Mucosa of descending colon (tissue), 3 donors: ENCODE data around the gene PHF13. TPM values are rescaled to one million over a fixed set of nuclear protein-coding genes. Genes with fewer than 3 reads are reported as not detected.

Experiments used
- ATAC-seq: fragments of 200-7000 bp; cut with Tn5 transposase; one replicate; pipeline ENCODE4 v1.9.1; 2020; ENCODE audit warnings: mild to moderate bottlenecking, moderate library complexity
- DNase-seq, 3 donors: peaks; one replicate each; pipeline ENCODE4 v3.0.0-alpha.2; 2020
- H3K36me3 ChIP-seq: fragments of 200-600 bp; one replicate; pipeline ENCODE4 v1.8.0; 2021; ENCODE audit warnings: low read depth, mild to moderate bottlenecking
- H3K4me1 ChIP-seq: fragments of 200-600 bp; one replicate; pipeline ENCODE4 v1.8.0; 2021; ENCODE audit warnings: low read depth, mild to moderate bottlenecking
- H3K4me3 ChIP-seq: fragments of 200-600 bp; one replicate; pipeline ENCODE4 v1.8.0; 2021; ENCODE audit warnings: mild to moderate bottlenecking
- H3K9me3 ChIP-seq: fragments of 200-600 bp; one replicate; pipeline ENCODE4 v1.8.0; 2021; ENCODE audit warnings: mild to moderate bottlenecking
- CTCF ChIP-seq: fragments of 200-600 bp; IDR thresholded peaks from one replicate; pipeline ENCODE4 v1.8.0; 2022; ENCODE audit warnings: antibody characterized with exemption, mild to moderate bottlenecking
- intact Hi-C, 2 donors: fragments of 100-400 bp; cut with DNase I in 1 of 2; cut with micrococcal nuclease in 1 of 2; formaldehyde crosslinking; loops; one replicate each; pipeline versions ENCODE4 v1.11.0 to v1.11.1; 2022; cut with DNase I, micrococcal nuclease
- total RNA-seq, 3 donors: library from RNA; stranded (reverse); fragmentation: NEBNext Ultra II Directional in 2 of 3; extraction: Animal tissue kit (Norgen Biotek cat#: 25700) in 2 of 3; gene quantifications; one replicate each; pipeline versions ENCODE4 v1.2.1 to v1.2.4, GENCODE V29; 2021 to 2023
- donor health status: DM: no; HTN: no; CAD: no; lungs with moderate emphysema.
- donor health status: DM: no; HTN: no; CAD: no.
- donor health status: DM: no; HTN: yes; CAD: no.

Gene PHF13
- total RNA-seq, 3 donors from 2014 or later, result 6.6 to 21.5 (median 8.9) TPM

- Histone ChIP-seq H3K36me3 (no peaks in the 10 kb centered on the region), H3K9me3 (no peaks in the 10 kb centered on the region), H3K4me1 (no peaks in the 10 kb centered on the region), H3K4me3 (no peak overlapping the region)
- no peak for ATAC-seq
- no peak for DNase-seq
- intact Hi-C loops, result no loop called here
- no peak for TF ChIP-seq CTCF
Measured at GRCh38 chr1:6645018-6645417, 31.5 kb downstream of the PHF13 start.

GRCh38 chr1:6646499-6647148 is 33.1 kb downstream of the PHF13 start:
- Histone ChIP-seq H3K4me1 (no peaks in the 10 kb centered on the region), H3K4me3 (no peak overlapping the region), H3K36me3 (no peaks in the 10 kb centered on the region), H3K9me3 (no peaks in the 10 kb centered on the region)
- ATAC-seq (peak; percentile 67), DNase-seq (peak in 1 of 3 donors; percentile 18)
- intact Hi-C loops, result no loop called here
- peak; percentile 13 for TF ChIP-seq CTCF

- H3K36me3 ChIP-seq, result peaks cover 6% of the 10 kb centered on the region
- DNase-seq (no peak), ATAC-seq (no peak)
- no peak overlapping the region for H3K4me3 ChIP-seq
- TF ChIP-seq CTCF, result no peak
- no peaks in the 10 kb centered on the region for H3K9me3 ChIP-seq
- no peaks in the 10 kb centered on the region for H3K4me1 ChIP-seq
- intact Hi-C loops, result no loop called here
Measured at GRCh38 chr1:6648556-6648955, 35.0 kb downstream of the PHF13 start.

GRCh38 chr1:6651909-6652308 is 38.4 kb downstream of the PHF13 start:
- TF ChIP-seq CTCF, result no peak
- Histone ChIP-seq H3K36me3 (peaks cover 6% of the 10 kb centered on the region), H3K4me1 (no peaks in the 10 kb centered on the region), H3K9me3 (no peaks in the 10 kb centered on the region), H3K4me3 (no peak overlapping the region)
- intact Hi-C loops, result no loop called here
- peak in 1 of 3 donors; percentile 11 for DNase-seq
- ATAC-seq, result no peak

- no peaks in the 10 kb centered on the region for H3K4me1 ChIP-seq
- peaks cover 6% of the 10 kb centered on the region for H3K36me3 ChIP-seq
- TF ChIP-seq CTCF, result no peak
- intact Hi-C loops, result no loop called here
- ATAC-seq (no peak), DNase-seq (no peak)
- H3K9me3 ChIP-seq, result no peaks in the 10 kb centered on the region
- no peak overlapping the region for H3K4me3 ChIP-seq
Measured at GRCh38 chr1:6652986-6653385, 39.5 kb downstream of the PHF13 start.
